Motor neuron (in vitro differentiated cells): ENCODE data around the gene ZFPM1. TPM values are rescaled to one million over a fixed set of nuclear protein-coding genes. Genes with fewer than 3 reads are reported as not detected.

ENCODE experiments used
- ATAC-seq, 8 experiments: fragments of 200-7000 bp; cut with Tn5 transposase; replicated peaks in 6 of 8; 2 replicates each; pipeline ENCODE4 v1.8.0; 2021; ENCODE audit warnings: mild to moderate bottlenecking in 8 of 8, moderate library complexity in 8 of 8
- H3K27ac ChIP-seq, 2 donors: fragments of 250-450 bp; sonication (Bioruptor Pico); 2 replicates each; pipeline ENCODE4 v1.9.0; 2021; ENCODE audit warnings: antibody characterized with exemption in 2 of 2, mild to moderate bottlenecking in 2 of 2, moderate library complexity in 1 of 2
- H3K4me1 ChIP-seq, 2 donors: fragments of 250-450 bp; sonication (Bioruptor Pico); replicated peaks in 1 of 2; 2 replicates each; pipeline ENCODE4 v1.6.1; 2021; ENCODE audit warnings: antibody characterized with exemption in 2 of 2, mild to moderate bottlenecking in 2 of 2, moderate library complexity in 1 of 2
- H3K4me3 ChIP-seq, 5 donors: fragments of 250-450 bp; sonication (Bioruptor Pico); 2 replicates each; pipeline ENCODE4 v1.9.0; 2021; ENCODE audit warnings: antibody characterized with exemption in 5 of 5, mild to moderate bottlenecking in 5 of 5, moderate library complexity in 4 of 5
- WGBS, 10 experiments: fragments of 450-650 bp; shearing (Covaris generic); methylation state at CpG; one replicate each; pipeline ENCODE4 v1.0.0; 2022; 5-methylcytosine and 5-hydroxymethylcytosine counted together
- in situ Hi-C, 9 experiments: fragments of 400-800 bp; cut with MboI; loops; one replicate each; pipeline ENCODE4 v1.15.0; 2021; ENCODE audit warnings: low sequenced_read_pairs in 9 of 9, low pct_unique_long_range_greater_than_20kb in 2 of 9; ENCODE audit not compliant: unreplicated experiment in 9 of 9
- total RNA-seq, 8 experiments: library from RNA; unstranded; fragments of 300-600 nt; gene quantifications; 2 replicates each; pipeline versions ENCODE4 v1.2.3 to v1.2.4, GENCODE V29; 2022

ZFPM1 gene
- total RNA-seq, 8 experiments from 2014 or later: 1.4 to 3.4 (median 2.7) TPM

GRCh38 chr16:88438084-88438870, 14.8 kb upstream of the ZFPM1 start:
- no peak for ATAC-seq
- no peak overlapping the region for H3K4me3 ChIP-seq
- peaks cover 8 to 10% of the 10 kb centered on the region in 2 donors for H3K4me1 ChIP-seq
- 0% methylated on average over 1 of the region's 32 CpGs; no CpG with 5 or more reads in 9 of the 10 experiments for WGBS, 10 experiments
- in situ Hi-C loops: loop anchor here in 2 of 9 experiments (25.0 kb wide), 1 partner anchor 99 kb away; no protein-coding TSS in a partner anchor
- H3K27ac ChIP-seq: no peak overlapping the region

- no peak overlapping the region for H3K27ac ChIP-seq
- peaks cover 9 to 11% of the 10 kb centered on the region in 2 donors for H3K4me1 ChIP-seq
- ATAC-seq: no peak
- H3K4me3 ChIP-seq: no peak overlapping the region
- 58 to 100% (median 78%) methylated on average over 1 to 8 of the region's 17 CpGs; no CpG with 5 or more reads in 6 of the 10 experiments for WGBS, 10 experiments
- in situ Hi-C loops: loop anchor here in 2 of 9 experiments (25.0 kb wide), 1 partner anchor 98 kb away; no protein-coding TSS in a partner anchor
These were observed 14.1 kb upstream of the ZFPM1 start for GRCh38 chr16:88439016-88439415.

- in situ Hi-C loops: loop anchor here in 2 of 9 experiments (25.0 kb wide), 1 partner anchor 98 kb away; no protein-coding TSS in a partner anchor
- Histone ChIP-seq H3K4me3 (no peak overlapping the region), H3K4me1 (peaks cover 9 to 11% of the 10 kb centered on the region in 2 donors), H3K27ac (no peak overlapping the region)
- ATAC-seq: no peak
- 30 to 100% (median 90%) methylated on average over 1 to 6 of the region's 12 CpGs; no CpG with 5 or more reads in 5 of the 10 experiments for WGBS, 10 experiments
These were observed 13.4 kb upstream of the ZFPM1 start for GRCh38 chr16:88439706-88440105.

GRCh38 chr16:88440111-88440510, 13.0 kb upstream of the ZFPM1 start:
- in situ Hi-C loops: loop anchor here in 2 of 9 experiments (25.0 kb wide), 1 partner anchor 97 kb away; no protein-coding TSS in a partner anchor
- ATAC-seq: no peak
- H3K4me1 ChIP-seq: peaks cover 9 to 11% of the 10 kb centered on the region in 2 donors
- 73 to 100% (median 80%) methylated on average over 1 to 5 of the region's 14 CpGs; no CpG with 5 or more reads in 6 of the 10 experiments for WGBS, 10 experiments
- H3K27ac ChIP-seq: no peak overlapping the region
- no peak overlapping the region for H3K4me3 ChIP-seq

GRCh38 chr16:88440686-88441405, 12.2 kb upstream of the ZFPM1 start:
- Histone ChIP-seq H3K4me1 (peaks cover 9 to 11% of the 10 kb centered on the region in 2 donors), H3K4me3 (no peak overlapping the region), H3K27ac (no peak overlapping the region)
- in situ Hi-C loops: loop anchor here in 2 of 9 experiments (25.0 kb wide), 1 partner anchor 96 kb away; no protein-coding TSS in a partner anchor
- ATAC-seq: no peak
- 60 to 87% (median 79%) methylated on average over 1 to 4 of the region's 24 CpGs; no CpG with 5 or more reads in 7 of the 10 experiments for WGBS, 10 experiments

- H3K4me1 ChIP-seq: peaks cover 9 to 11% of the 10 kb centered on the region in 2 donors
- in situ Hi-C loops: loop anchor here in 2 of 9 experiments (25.0 kb wide), 1 partner anchor 96 kb away; no protein-coding TSS in a partner anchor
- WGBS, 10 experiments: 70 to 90% (median 76%) methylated on average over 1 to 5 of the region's 14 CpGs; no CpG with 5 or more reads in 6 of the 10 experiments
- H3K27ac ChIP-seq: no peak overlapping the region
- H3K4me3 ChIP-seq: no peak overlapping the region
- no peak for ATAC-seq
These were observed 11.6 kb upstream of the ZFPM1 start for GRCh38 chr16:88441460-88441859.

GRCh38 chr16:88442383-88442726, 10.7 kb upstream of the ZFPM1 start:
- no peak overlapping the region for H3K4me3 ChIP-seq
- H3K27ac ChIP-seq: no peak overlapping the region
- in situ Hi-C loops: loop anchor here in 2 of 9 experiments (25.0 kb wide), 1 partner anchor 95 kb away; no protein-coding TSS in a partner anchor
- H3K4me1 ChIP-seq: peaks cover 4 to 5% of the 10 kb centered on the region in 2 donors
- ATAC-seq: no peak
- WGBS, 10 experiments: no CpG with 5 or more reads among the region's 9 CpGs

- Histone ChIP-seq H3K4me3 (no peak overlapping the region), H3K27ac (no peak overlapping the region), H3K4me1 (peaks cover 2 to 3% of the 10 kb centered on the region in 2 donors)
- 9 to 60% (median 32%) methylated on average over 3 to 13 of the region's 40 CpGs; no CpG with 5 or more reads in 7 of the 10 experiments for WGBS, 10 experiments
- ATAC-seq: peak; percentile 84 to 98 (median 92)
- in situ Hi-C loops: loop anchor here in 2 of 9 experiments (25.0 kb wide), 1 partner anchor 94 kb away; no protein-coding TSS in a partner anchor
These were observed 10.1 kb upstream of the ZFPM1 start for GRCh38 chr16:88442727-88443576.

GRCh38 chr16:88444826-88445582, 8.1 kb upstream of the ZFPM1 start:
- Histone ChIP-seq H3K4me1 (peaks cover 3 to 7% of the 10 kb centered on the region in 2 donors), H3K27ac (no peak overlapping the region), H3K4me3 (no peak overlapping the region)
- in situ Hi-C loops: loop anchor here in 2 of 9 experiments (25.0 kb wide), 1 partner anchor 92 kb away; no protein-coding TSS in a partner anchor
- no peak for ATAC-seq
- WGBS, 10 experiments: 5 to 100% (median 64%) methylated on average over 4 to 14 of the region's 32 CpGs; no CpG with 5 or more reads in 5 of the 10 experiments

- H3K4me1 ChIP-seq: peaks cover 3 to 7% of the 10 kb centered on the region in 2 donors
- no peak overlapping the region for H3K4me3 ChIP-seq
- H3K27ac ChIP-seq: no peak overlapping the region
- in situ Hi-C loops: loop anchor here in 2 of 9 experiments (25.0 kb wide), 1 partner anchor 92 kb away; no protein-coding TSS in a partner anchor
- ATAC-seq: no peak
- 27 to 94% (median 83%) methylated on average over 1 to 5 of the region's 25 CpGs; no CpG with 5 or more reads in 7 of the 10 experiments for WGBS, 10 experiments
These were observed 7.5 kb upstream of the ZFPM1 start for GRCh38 chr16:88445583-88445960.

GRCh38 chr16:88446061-88446460, 7.0 kb upstream of the ZFPM1 start:
- H3K4me1 ChIP-seq: peaks cover 3 to 7% of the 10 kb centered on the region in 2 donors
- no peak for ATAC-seq
- 60 to 88% (median 69%) methylated on average over 1 to 6 of the region's 25 CpGs; no CpG with 5 or more reads in 6 of the 10 experiments for whole genome bisulfite sequencing, 10 experiments
- H3K27ac ChIP-seq: no peak overlapping the region
- in situ Hi-C loops: loop anchor here in 2 of 9 experiments (25.0 kb wide), 1 partner anchor 91 kb away; no protein-coding TSS in a partner anchor
- H3K4me3 ChIP-seq: no peak overlapping the region
